HepG2 (cell line): ENCODE measurements around the gene PSMA3. TPM values are rescaled to one million over a fixed set of nuclear protein-coding genes. Genes with fewer than 3 reads are reported as not detected.

Experiments used
- ARNTL ChIP-seq: sonication (generic); formaldehyde crosslinking; IDR thresholded peaks from 2 replicates; pipeline ENCODE4 v1.4.0; 2020; ENCODE audit warnings: mild to moderate bottlenecking, missing genetic modification reagents
- GABPB1 ChIP-seq: IDR thresholded peaks from 2 replicates; pipeline ENCODE4 v1.6.1; 2016; ENCODE audit warnings: mild to moderate bottlenecking, missing genetic modification reagents, moderate library complexity, missing compliant biosample characterization
- HBP1 ChIP-seq: IDR thresholded peaks from 2 replicates; pipeline ENCODE4 v1.6.1; 2016; ENCODE audit warnings: low read depth, control low read depth
- HNF1A ChIP-seq, 2 experiments: sonication (generic) in 1 of 2; formaldehyde crosslinking in 1 of 2; IDR thresholded peaks; 2 replicates each; pipeline versions ENCODE4 v1.4.0 to v1.6.1; 2016 to 2020; ENCODE audit warnings: borderline replicate concordance in 1 of 2, low read depth in 1 of 2, mild to moderate bottlenecking in 1 of 2, missing genetic modification reagents in 1 of 2
- RFX1 ChIP-seq: fragments of 450-650 bp; IDR thresholded peaks from 2 replicates; pipeline ENCODE4 v1.6.1; 2017
- SAP130 ChIP-seq: IDR thresholded peaks from 2 replicates; pipeline ENCODE4 v1.6.1; 2016; ENCODE audit warnings: low read depth
- SOX6 ChIP-seq, 2 experiments: fragments of 450-650 bp in 1 of 2; sonication (generic) in 1 of 2; formaldehyde crosslinking in 1 of 2; IDR thresholded peaks; 2 replicates each; pipeline versions ENCODE4 v1.4.0 to v1.6.1; 2017 to 2020; ENCODE audit warnings: antibody characterized with exemption in 1 of 2, mild to moderate bottlenecking in 1 of 2, missing genetic modification reagents in 1 of 2
- TBP ChIP-seq: sonication (generic); formaldehyde crosslinking; IDR thresholded peaks from 2 replicates; pipeline ENCODE4 v1.5.0; 2020; ENCODE audit warnings: missing genetic modification reagents
- ZFP90 ChIP-seq: sonication (generic); formaldehyde crosslinking; IDR thresholded peaks from 2 replicates; pipeline ENCODE4 v1.8.0; 2022; ENCODE audit warnings: missing genetic modification reagents, mild to moderate bottlenecking, inconsistent platforms, borderline replicate concordance
- ZMAT3 ChIP-seq: sonication (generic); formaldehyde crosslinking; conservative IDR thresholded peaks from 2 replicates; pipeline ENCODE4 v1.7.0; 2021; ENCODE audit warnings: missing genetic modification reagents
- ZNF546 ChIP-seq: sonication (generic); formaldehyde crosslinking; conservative IDR thresholded peaks from 2 replicates; pipeline ENCODE4 v1.8.1; 2023; ENCODE audit warnings: mild to moderate bottlenecking, missing genetic modification reagents
- ZNF740 ChIP-seq: sonication (generic); formaldehyde crosslinking; IDR thresholded peaks from 2 replicates; pipeline ENCODE4 v1.4.0; 2020; ENCODE audit warnings: missing genetic modification reagents
- ZNF761 ChIP-seq: sonication (generic); formaldehyde crosslinking; conservative IDR thresholded peaks from 2 replicates; pipeline ENCODE4 v1.4.0; 2020; ENCODE audit warnings: mild to moderate bottlenecking, missing genetic modification reagents
- ZNF891 ChIP-seq: sonication (generic); formaldehyde crosslinking; IDR thresholded peaks from 2 replicates; pipeline ENCODE4 v1.5.0; 2020; ENCODE audit warnings: mild to moderate bottlenecking, missing genetic modification reagents
- polyA plus RNA-seq, 8 experiments: library from polyadenylated mRNA; depleted of rRNA in 3 of 8; stranded (reverse) in 7 of 8; unstranded in 1 of 8; fragments of >200 nt; fragmentation: Illumina TruSeq in 4 of 8; extraction: Trizol in 4 of 8; gene quantifications; 2 replicates each; pipeline versions ENCODE4 v1.2.1 to v1.2.3, GENCODE V29; 2011 to 2016; ENCODE audit warnings: low read depth in 4 of 8, missing spikeins in 1 of 8, mixed read lengths in 1 of 8; ENCODE audit not compliant: insufficient read depth in 1 of 8
- total RNA-seq, 5 experiments: library from RNA; depleted of rRNA; stranded (reverse); fragments of >200 nt; fragmentation: Illumina TruSeq; extraction: Trizol; gene quantifications; 2 replicates each; pipeline ENCODE4 v1.2.3, GENCODE V29; 2016; ENCODE audit warnings: low read depth in 1 of 5
- TF ChIP-seq, protein P1 (sequence below): fragments of 450-650 bp; IDR thresholded peaks from 2 replicates; pipeline ENCODE4 v1.6.1; 2017; ENCODE audit warnings: mild to moderate bottlenecking
- TF ChIP-seq, protein P2 (sequence below): sonication (generic); formaldehyde crosslinking; IDR thresholded peaks from 2 replicates; pipeline ENCODE4 v1.8.1; 2023; ENCODE audit warnings: mild to moderate bottlenecking, missing genetic modification reagents

Gene PSMA3
- total and polyA plus RNA-seq, 2 of the 13 experiments (the other 11 are each of a cell fraction or from before 2014, with no cell fraction given): 232 to 275 TPM

- TF ChIP-seq, protein P1, sequence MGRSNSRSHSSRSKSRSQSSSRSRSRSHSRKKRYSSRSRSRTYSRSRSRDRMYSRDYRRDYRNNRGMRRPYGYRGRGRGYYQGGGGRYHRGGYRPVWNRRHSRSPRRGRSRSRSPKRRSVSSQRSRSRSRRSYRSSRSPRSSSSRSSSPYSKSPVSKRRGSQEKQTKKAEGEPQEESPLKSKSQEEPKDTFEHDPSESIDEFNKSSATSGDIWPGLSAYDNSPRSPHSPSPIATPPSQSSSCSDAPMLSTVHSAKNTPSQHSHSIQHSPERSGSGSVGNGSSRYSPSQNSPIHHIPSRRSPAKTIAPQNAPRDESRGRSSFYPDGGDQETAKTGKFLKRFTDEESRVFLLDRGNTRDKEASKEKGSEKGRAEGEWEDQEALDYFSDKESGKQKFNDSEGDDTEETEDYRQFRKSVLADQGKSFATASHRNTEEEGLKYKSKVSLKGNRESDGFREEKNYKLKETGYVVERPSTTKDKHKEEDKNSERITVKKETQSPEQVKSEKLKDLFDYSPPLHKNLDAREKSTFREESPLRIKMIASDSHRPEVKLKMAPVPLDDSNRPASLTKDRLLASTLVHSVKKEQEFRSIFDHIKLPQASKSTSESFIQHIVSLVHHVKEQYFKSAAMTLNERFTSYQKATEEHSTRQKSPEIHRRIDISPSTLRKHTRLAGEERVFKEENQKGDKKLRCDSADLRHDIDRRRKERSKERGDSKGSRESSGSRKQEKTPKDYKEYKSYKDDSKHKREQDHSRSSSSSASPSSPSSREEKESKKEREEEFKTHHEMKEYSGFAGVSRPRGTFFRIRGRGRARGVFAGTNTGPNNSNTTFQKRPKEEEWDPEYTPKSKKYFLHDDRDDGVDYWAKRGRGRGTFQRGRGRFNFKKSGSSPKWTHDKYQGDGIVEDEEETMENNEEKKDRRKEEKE: no peak
- TF ChIP-seq ZFP90 (CRISPR knock-in tag): 0 out of 2 replicates have a peak, but pooled peaks have one; percentile 43
- TF ChIP-seq SOX6 (IDR thresholded peaks at IDR 0.05): no peak
- TF ChIP-seq SOX6 (CRISPR knock-in tag; IDR thresholded peaks at IDR 0.05): 0 out of 2 replicates have a peak, but pooled peaks have one; percentile 8
- TF ChIP-seq ZNF546 (CRISPR knock-in tag): no peak
- TF ChIP-seq, protein P2, sequence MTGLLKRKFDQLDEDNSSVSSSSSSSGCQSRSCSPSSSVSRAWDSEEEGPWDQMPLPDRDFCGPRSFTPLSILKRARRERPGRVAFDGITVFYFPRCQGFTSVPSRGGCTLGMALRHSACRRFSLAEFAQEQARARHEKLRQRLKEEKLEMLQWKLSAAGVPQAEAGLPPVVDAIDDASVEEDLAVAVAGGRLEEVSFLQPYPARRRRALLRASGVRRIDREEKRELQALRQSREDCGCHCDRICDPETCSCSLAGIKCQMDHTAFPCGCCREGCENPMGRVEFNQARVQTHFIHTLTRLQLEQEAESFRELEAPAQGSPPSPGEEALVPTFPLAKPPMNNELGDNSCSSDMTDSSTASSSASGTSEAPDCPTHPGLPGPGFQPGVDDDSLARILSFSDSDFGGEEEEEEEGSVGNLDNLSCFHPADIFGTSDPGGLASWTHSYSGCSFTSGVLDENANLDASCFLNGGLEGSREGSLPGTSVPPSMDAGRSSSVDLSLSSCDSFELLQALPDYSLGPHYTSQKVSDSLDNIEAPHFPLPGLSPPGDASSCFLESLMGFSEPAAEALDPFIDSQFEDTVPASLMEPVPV (CRISPR knock-in tag): peak; percentile 24; the same call in 1 of the 2 replicates
- TF ChIP-seq SAP130 (CRISPR knock-in tag): peak; percentile 59
- no peak for TF ChIP-seq RFX1
- peak; percentile 48; the same call in 1 of the 2 replicates for TF ChIP-seq ZMAT3 (CRISPR knock-in tag)
- 0 out of 2 replicates have a peak, but pooled peaks have one; percentile 39 for TF ChIP-seq ARNTL (CRISPR knock-in tag)
- no peak for TF ChIP-seq ZNF761 (CRISPR knock-in tag)
- no peak for TF ChIP-seq HBP1
- peak; percentile 36; the same call in 1 of the 2 replicates for TF ChIP-seq ZNF891 (CRISPR knock-in tag)
- no peak for TF ChIP-seq HNF1A (IDR thresholded peaks at IDR 0.05; ENCODE audit: low read depth)
- no peak for TF ChIP-seq HNF1A (CRISPR knock-in tag; IDR thresholded peaks at IDR 0.05; ENCODE audit: borderline replicate concordance)
- TF ChIP-seq GABPB1 (CRISPR knock-in tag): 0 out of 2 replicates have a peak, but pooled peaks have one; percentile 11
- TF ChIP-seq TBP (CRISPR knock-in tag): no peak
- TF ChIP-seq ZNF740 (CRISPR knock-in tag): no peak; the same call in 1 of the 2 replicates
Observed at GRCh38 chr14:58299401-58300330, 55.0 kb downstream of the PSMA3 start (continued).
